K562 (cell line): Measurements from ENCODE around the gene CNFN. TPM values are rescaled to one million over a fixed set of nuclear protein-coding genes. Genes with fewer than 3 reads are reported as not detected.

Source experiments
- ATF7 ChIP-seq: fragments of 450-650 bp; IDR thresholded peaks from 2 replicates; pipeline ENCODE4 v1.7.1; 2014; ENCODE audit warnings: mild to moderate bottlenecking, moderate library complexity
- BCOR ChIP-seq: fragments of 450-650 bp; IDR thresholded peaks from 2 replicates; pipeline ENCODE4 v1.6.1; 2016
- CBX1 ChIP-seq: sonication (generic); IDR thresholded peaks from 2 replicates; pipeline ENCODE4 v1.6.1; 2016; ENCODE audit warnings: antibody characterized with exemption, low read depth, mild to moderate bottlenecking
- CREM ChIP-seq: IDR thresholded peaks from 2 replicates; pipeline ENCODE4 v1.6.1; 2014; ENCODE audit warnings: antibody characterized with exemption, low read depth
- ESRRA ChIP-seq: fragments of 450-650 bp; IDR thresholded peaks from 2 replicates; pipeline ENCODE4 v1.6.1; 2014; ENCODE audit warnings: low read depth, mild to moderate bottlenecking, moderate library complexity, borderline replicate concordance
- EWSR1 ChIP-seq: fragments of 450-650 bp; IDR thresholded peaks from 2 replicates; pipeline ENCODE4 v1.6.1; 2018; ENCODE audit warnings: borderline replicate concordance, mild to moderate bottlenecking, low read depth, moderate library complexity; ENCODE audit not compliant: partially characterized antibody
- FOSL1 ChIP-seq: fragments of 200-800 bp; sonication (Bioruptor generic); conservative IDR thresholded peaks from 2 replicates; pipeline ENCODE4 v1.6.1; 2016; ENCODE audit warnings: missing genetic modification characterization, missing compliant biosample characterization
- HDAC2 ChIP-seq: fragments of 450-650 bp; IDR thresholded peaks from 2 replicates; pipeline ENCODE4 v1.6.1; 2016; ENCODE audit warnings: mild to moderate bottlenecking
- KLF16 ChIP-seq: IDR thresholded peaks from 2 replicates; pipeline ENCODE4 v1.6.1; 2016; ENCODE audit warnings: antibody characterized with exemption
- MYC ChIP-seq, 2 experiments: fragments of 250-450 bp in 1 of 2; sonication (Bioruptor Pico) in 1 of 2; IDR thresholded peaks; 2 replicates each; pipeline versions ENCODE4 v1.5.1 to v1.6.1; 2012 to 2021; ENCODE audit warnings: low read depth in 2 of 2, borderline replicate concordance in 1 of 2, improper control_type of control experiment in 1 of 2, low read length in 1 of 2, mild to moderate bottlenecking in 1 of 2, moderate library complexity in 1 of 2
- POLR3G ChIP-seq: IDR thresholded peaks from 2 replicates; pipeline ENCODE4 v1.6.1; 2011; ENCODE audit not compliant: insufficient read length, insufficient replicate concordance; ENCODE audit errors: extremely low read depth
- RB1 ChIP-seq: fragments of 450-650 bp; IDR thresholded peaks from 2 replicates; pipeline ENCODE4 v1.6.1; 2017; ENCODE audit warnings: low read depth, mild to moderate bottlenecking
- ZC3H4 ChIP-seq: sonication (generic); formaldehyde crosslinking; IDR thresholded peaks from 2 replicates; pipeline ENCODE4 v1.9.0; 2021; ENCODE audit warnings: missing genetic modification reagents, borderline replicate concordance
- ZNF217 ChIP-seq: sonication (generic); formaldehyde crosslinking; IDR thresholded peaks from 2 replicates; pipeline ENCODE4 v1.8.0; 2022; ENCODE audit warnings: mild to moderate bottlenecking, missing genetic modification reagents
- ZNF277 ChIP-seq: fragments of 250-450 bp; sonication (Bioruptor Pico); IDR thresholded peaks from 2 replicates; pipeline ENCODE4 v1.8.0; 2022; ENCODE audit warnings: inconsistent platforms, mild to moderate bottlenecking, moderate library complexity, borderline replicate concordance
- ZNF282 ChIP-seq: sonication (generic); formaldehyde crosslinking; IDR thresholded peaks from 2 replicates; pipeline ENCODE4 v1.8.1; 2023; ENCODE audit warnings: missing genetic modification reagents
- polyA plus RNA-seq, 8 experiments: library from polyadenylated mRNA; depleted of rRNA in 4 of 8; stranded (reverse) in 5 of 8; unstranded in 3 of 8; fragments of >200 nt; fragmentation: Nextera tagmentation in 2 of 8; fragmentation: Illumina TruSeq in 1 of 8; extraction: Ambion mirVana in 2 of 8; extraction: Trizol in 1 of 8; gene quantifications; 2 replicates each; pipeline versions ENCODE4 v1.2.1 to v1.2.3, GENCODE V29; 2011 to 2014; ENCODE audit warnings: inconsistent platforms in 1 of 8, missing spikeins in 1 of 8
- total RNA-seq, 7 experiments: library from RNA; depleted of rRNA in 6 of 7; stranded (reverse); fragments of >200 nt in 6 of 7; fragmentation: Illumina TruSeq in 2 of 7; extraction: Trizol in 2 of 7; gene quantifications; 2 replicates each; pipeline versions ENCODE4 v1.2.1 to v1.2.3, GENCODE V29; 2011 to 2021; ENCODE audit warnings: low replicate concordance in 1 of 7
- TF ChIP-seq, protein P1 (sequence below): fragments of 450-650 bp; IDR thresholded peaks from 2 replicates; pipeline ENCODE4 v1.6.1; 2016; ENCODE audit warnings: antibody characterized with exemption
- TF ChIP-seq, protein P2 (sequence below): sonication (generic); formaldehyde crosslinking; IDR thresholded peaks from 2 replicates; pipeline ENCODE4 v1.8.1; 2022; ENCODE audit warnings: missing genetic modification reagents
- TF ChIP-seq, protein P3 (sequence below): fragments of 450-650 bp; formaldehyde crosslinking; IDR thresholded peaks from 2 replicates; pipeline ENCODE4 v1.4.0; 2020; ENCODE audit warnings: mild to moderate bottlenecking, moderate library complexity
- TF ChIP-seq, protein P4 (sequence below): fragments of 250-450 bp; sonication (Bioruptor Pico); IDR thresholded peaks from 2 replicates; pipeline ENCODE4 v1.8.0; 2021; ENCODE audit warnings: borderline replicate concordance, mild to moderate bottlenecking, moderate library complexity; ENCODE audit not compliant: poor library complexity, severe bottlenecking
- TF ChIP-seq, protein P5 (sequence below): fragments of 450-650 bp; IDR thresholded peaks from 2 replicates; pipeline ENCODE4 v1.6.1; 2016; ENCODE audit warnings: borderline replicate concordance

The CNFN gene
- total and polyA plus RNA-seq, 9 of the 15 experiments (the other 6 are each of a cell fraction or from before 2014, with no cell fraction given) = 0.18 to 0.52 (median 0.27) TPM; not detected in 5

DNA sequence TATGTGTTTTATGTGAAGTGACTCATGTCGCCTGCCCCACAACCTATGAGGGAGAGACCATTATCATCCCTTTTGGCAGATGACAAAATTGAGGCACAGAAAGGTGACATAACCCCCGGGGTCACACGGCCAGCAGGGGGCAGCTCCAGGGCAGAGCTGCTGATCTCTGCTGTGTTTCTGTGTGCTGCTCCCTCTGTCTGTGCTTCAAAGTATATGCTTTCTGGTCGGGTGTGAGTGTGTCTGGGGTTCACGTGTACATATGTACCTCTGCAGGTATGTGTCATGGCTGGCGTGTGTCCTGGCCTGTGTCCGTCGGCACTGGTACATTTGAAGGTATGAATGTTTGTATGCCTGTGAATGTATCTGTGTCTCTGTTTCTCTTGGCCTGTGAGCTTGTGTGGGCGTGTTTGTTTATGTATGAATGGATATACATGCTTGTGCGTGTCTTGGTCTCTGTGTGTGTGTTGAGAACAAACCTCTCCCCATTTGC lies 30.0 kb upstream of the CNFN start (continued):
- TF ChIP-seq ZNF282 (CRISPR knock-in tag) (no peak), CREM (peak; percentile 69), MYC (IDR thresholded peaks at IDR 0.05; ENCODE audit: low read depth, low read length) (peak; percentile 37; the same call in 1 of the 2 replicates), MYC (CRISPR knock-in tag; IDR thresholded peaks at IDR 0.05; ENCODE audit: borderline replicate concordance, low read depth) (no peak), POLR3G (no peak), ZNF277 (CRISPR knock-in tag) (no peak), CBX1 (peak; percentile 66; the same call in 1 of the 2 replicates), ESRRA (peak; percentile 100), ZC3H4 (no peak), ZNF217 (CRISPR knock-in tag) (no peak), HDAC2 (peak; percentile 23; the same call in 1 of the 2 replicates), EWSR1 (no peak), FOSL1 (tag) (0 out of 2 replicates have a peak, but pooled peaks have one; percentile 22), ATF7 (peak; percentile 47; the same call in 1 of the 2 replicates), BCOR (peak; percentile 85), KLF16 (peak; percentile 57; the same call in 1 of the 2 replicates), RB1 (0 out of 2 replicates have a peak, but pooled peaks have one; percentile 36)
- TF ChIP-seq, protein P1, sequence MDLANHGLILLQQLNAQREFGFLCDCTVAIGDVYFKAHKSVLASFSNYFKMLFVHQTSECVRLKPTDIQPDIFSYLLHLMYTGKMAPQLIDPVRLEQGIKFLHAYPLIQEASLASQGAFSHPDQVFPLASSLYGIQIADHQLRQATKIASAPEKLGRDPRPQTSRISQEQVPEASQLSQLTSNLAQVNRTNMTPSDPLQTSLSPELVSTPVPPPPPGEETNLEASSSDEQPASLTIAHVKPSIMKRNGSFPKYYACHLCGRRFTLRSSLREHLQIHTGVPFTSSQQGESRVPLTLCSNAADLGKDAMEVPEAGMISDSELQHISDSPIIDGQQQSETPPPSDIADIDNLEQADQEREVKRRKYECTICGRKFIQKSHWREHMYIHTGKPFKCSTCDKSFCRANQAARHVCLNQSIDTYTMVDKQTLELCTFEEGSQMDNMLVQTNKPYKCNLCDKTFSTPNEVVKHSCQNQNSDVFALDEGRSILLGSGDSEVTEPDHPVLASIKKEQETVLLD = no peak
- TF ChIP-seq, protein P2, sequence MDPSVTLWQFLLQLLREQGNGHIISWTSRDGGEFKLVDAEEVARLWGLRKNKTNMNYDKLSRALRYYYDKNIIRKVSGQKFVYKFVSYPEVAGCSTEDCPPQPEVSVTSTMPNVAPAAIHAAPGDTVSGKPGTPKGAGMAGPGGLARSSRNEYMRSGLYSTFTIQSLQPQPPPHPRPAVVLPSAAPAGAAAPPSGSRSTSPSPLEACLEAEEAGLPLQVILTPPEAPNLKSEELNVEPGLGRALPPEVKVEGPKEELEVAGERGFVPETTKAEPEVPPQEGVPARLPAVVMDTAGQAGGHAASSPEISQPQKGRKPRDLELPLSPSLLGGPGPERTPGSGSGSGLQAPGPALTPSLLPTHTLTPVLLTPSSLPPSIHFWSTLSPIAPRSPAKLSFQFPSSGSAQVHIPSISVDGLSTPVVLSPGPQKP (CRISPR knock-in tag) = no peak
- TF ChIP-seq, protein P3, sequence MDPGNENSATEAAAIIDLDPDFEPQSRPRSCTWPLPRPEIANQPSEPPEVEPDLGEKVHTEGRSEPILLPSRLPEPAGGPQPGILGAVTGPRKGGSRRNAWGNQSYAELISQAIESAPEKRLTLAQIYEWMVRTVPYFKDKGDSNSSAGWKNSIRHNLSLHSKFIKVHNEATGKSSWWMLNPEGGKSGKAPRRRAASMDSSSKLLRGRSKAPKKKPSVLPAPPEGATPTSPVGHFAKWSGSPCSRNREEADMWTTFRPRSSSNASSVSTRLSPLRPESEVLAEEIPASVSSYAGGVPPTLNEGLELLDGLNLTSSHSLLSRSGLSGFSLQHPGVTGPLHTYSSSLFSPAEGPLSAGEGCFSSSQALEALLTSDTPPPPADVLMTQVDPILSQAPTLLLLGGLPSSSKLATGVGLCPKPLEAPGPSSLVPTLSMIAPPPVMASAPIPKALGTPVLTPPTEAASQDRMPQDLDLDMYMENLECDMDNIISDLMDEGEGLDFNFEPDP = no peak
- TF ChIP-seq, protein P4, sequence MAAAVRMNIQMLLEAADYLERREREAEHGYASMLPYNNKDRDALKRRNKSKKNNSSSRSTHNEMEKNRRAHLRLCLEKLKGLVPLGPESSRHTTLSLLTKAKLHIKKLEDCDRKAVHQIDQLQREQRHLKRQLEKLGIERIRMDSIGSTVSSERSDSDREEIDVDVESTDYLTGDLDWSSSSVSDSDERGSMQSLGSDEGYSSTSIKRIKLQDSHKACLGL (CRISPR knock-in tag) = no peak
- TF ChIP-seq, protein P5, sequence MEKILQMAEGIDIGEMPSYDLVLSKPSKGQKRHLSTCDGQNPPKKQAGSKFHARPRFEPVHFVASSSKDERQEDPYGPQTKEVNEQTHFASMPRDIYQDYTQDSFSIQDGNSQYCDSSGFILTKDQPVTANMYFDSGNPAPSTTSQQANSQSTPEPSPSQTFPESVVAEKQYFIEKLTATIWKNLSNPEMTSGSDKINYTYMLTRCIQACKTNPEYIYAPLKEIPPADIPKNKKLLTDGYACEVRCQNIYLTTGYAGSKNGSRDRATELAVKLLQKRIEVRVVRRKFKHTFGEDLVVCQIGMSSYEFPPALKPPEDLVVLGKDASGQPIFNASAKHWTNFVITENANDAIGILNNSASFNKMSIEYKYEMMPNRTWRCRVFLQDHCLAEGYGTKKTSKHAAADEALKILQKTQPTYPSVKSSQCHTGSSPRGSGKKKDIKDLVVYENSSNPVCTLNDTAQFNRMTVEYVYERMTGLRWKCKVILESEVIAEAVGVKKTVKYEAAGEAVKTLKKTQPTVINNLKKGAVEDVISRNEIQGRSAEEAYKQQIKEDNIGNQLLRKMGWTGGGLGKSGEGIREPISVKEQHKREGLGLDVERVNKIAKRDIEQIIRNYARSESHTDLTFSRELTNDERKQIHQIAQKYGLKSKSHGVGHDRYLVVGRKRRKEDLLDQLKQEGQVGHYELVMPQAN = no peak
